Upper lobe of left lung (tissue), 4 donors: Measurements from ENCODE around the gene WDSUB1.

ENCODE experiments used
- CTCF ChIP-seq, 6 experiments: fragments of 450-650 bp in 4 of 6; fragments of 200-600 bp in 2 of 6; sonication (generic) in 2 of 6; IDR thresholded peaks; one replicate each; pipeline ENCODE4 v1.5.1; 2016 to 2019; ENCODE audit warnings: antibody characterized with exemption in 6 of 6
- POLR2A ChIP-seq, 4 donors: fragments of 450-650 bp; IDR thresholded peaks; one replicate each; pipeline ENCODE4 v1.5.1; 2016 to 2017; ENCODE audit warnings: antibody characterized with exemption in 4 of 4, mild to moderate bottlenecking in 2 of 4

GRCh38 chr2:159326569-159327255 lies 40.2 kb upstream of the WDSUB1 start:
- TF ChIP-seq CTCF (IDR thresholded peaks at IDR 0.05) (no peak), POLR2A (IDR thresholded peaks at IDR 0.05) (no peak)
